GM19395 (cell line): Measurements from ENCODE around the gene ATXN7L3.
"Not testable (repeated sequence)": the region's sequence is repeated elsewhere in the genome, so short reads cannot be mapped to it uniquely, and the experiment has no call there.

Experiments used
- ATAC-seq: cut with Tn5 transposase; IDR thresholded peaks from one replicate; pipeline ENCODE4 v1.9.1; 2021; ENCODE audit warnings: mild to moderate bottlenecking, moderate library complexity; ENCODE audit not compliant: unreplicated experiment

ATXN7L3 gene

GRCh38 chr17:44177640-44178039, 22.0 kb downstream of the ATXN7L3 start:
- ATAC-seq: no peak

GRCh38 chr17:44176671-44177501, 22.8 kb downstream of the ATXN7L3 start:
- ATAC-seq: no peak

GRCh38 chr17:44176257-44176656, 23.4 kb downstream of the ATXN7L3 start:
- ATAC-seq: no peak

- no peak for ATAC-seq
Measured at GRCh38 chr17:44174427-44174826, 25.3 kb downstream of the ATXN7L3 start.

GRCh38 chr17:44171931-44172455, 27.7 kb downstream of the ATXN7L3 start:
- no peak for ATAC-seq

- ATAC-seq: no peak
Measured at GRCh38 chr17:44170499-44171201, 29.0 kb downstream of the ATXN7L3 start, which contains the start of gene ASB16. TSS of gene ASB16 (plus strand) at chr17:44170704. CDS start at chr17:44170790, 86 bp downstream.

- no peak for ATAC-seq
Measured at GRCh38 chr17:44170135-44170498, 29.6 kb downstream of the ATXN7L3 start.

GRCh38 chr17:44167181-44167861, 32.4 kb downstream of the ATXN7L3 start:
- no peak for ATAC-seq

- ATAC-seq: no peak
Measured at GRCh38 chr17:44164476-44164875, 35.2 kb downstream of the ATXN7L3 start.

GRCh38 chr17:44159519-44160210, 40.0 kb downstream of the ATXN7L3 start:
- ATAC-seq: no peak

- no peak for ATAC-seq
Measured at GRCh38 chr17:44155488-44155887, 44.2 kb downstream of the ATXN7L3 start.

GRCh38 chr17:44152875-44153274, 46.8 kb downstream of the ATXN7L3 start:
- no peak for ATAC-seq

GRCh38 chr17:44149750-44150329, 49.8 kb downstream of the ATXN7L3 start:
- ATAC-seq: no peak

GRCh38 chr17:44149066-44149465, 50.6 kb downstream of the ATXN7L3 start:
- not testable (repeated sequence) for ATAC-seq

- ATAC-seq: no peak
Measured at GRCh38 chr17:44147812-44148211, 51.9 kb downstream of the ATXN7L3 start.

GRCh38 chr17:44146375-44147346, 53.0 kb downstream of the ATXN7L3 start:
- ATAC-seq: no peak

- ATAC-seq: no peak
Measured at GRCh38 chr17:44144966-44145739, 54.5 kb downstream of the ATXN7L3 start.

- not testable (repeated sequence) for ATAC-seq
Measured at GRCh38 chr17:44143921-44144320, 55.8 kb downstream of the ATXN7L3 start.
